ACC112 (cell line): ENCODE results near the gene AOPEP.

Source experiments
- H2AFZ ChIP-seq: fragments of 200-600 bp; sonication (generic); one replicate; pipeline ENCODE4 v1.6.0; 2017; ENCODE audit warnings: antibody characterized with exemption, low read length; ENCODE audit not compliant: unreplicated experiment
- H3K27ac ChIP-seq: fragments of 200-600 bp; sonication (generic); 2 replicates; pipeline ENCODE4 v1.5.1; 2014; ENCODE audit warnings: low read depth, mild to moderate bottlenecking, antibody characterized with exemption, low read length, moderate library complexity
- H3K27me3 ChIP-seq: fragments of 200-600 bp; sonication (generic); 2 replicates; pipeline ENCODE4 v1.6.1; 2014; ENCODE audit warnings: mild to moderate bottlenecking, antibody characterized with exemption, low read length, moderate library complexity, mixed read lengths; ENCODE audit not compliant: insufficient read depth
- H3K36me3 ChIP-seq: fragments of 200-600 bp; sonication (generic); 2 replicates; pipeline ENCODE4 v1.6.1; 2016; ENCODE audit warnings: mild to moderate bottlenecking, antibody characterized with exemption, low read length, moderate library complexity, mixed read lengths; ENCODE audit not compliant: insufficient read depth
- H3K4me1 ChIP-seq: fragments of 200-600 bp; sonication (generic); one replicate; pipeline ENCODE4 v1.6.1; 2016; ENCODE audit warnings: low read length, mixed read lengths; ENCODE audit not compliant: insufficient read depth, unreplicated experiment, control insufficient read depth
- H3K4me3 ChIP-seq: fragments of 200-600 bp; sonication (generic); 2 replicates; pipeline ENCODE4 v1.5.1; 2014; ENCODE audit warnings: mild to moderate bottlenecking, low read depth, low read length
- H3K79me2 ChIP-seq: fragments of 200-600 bp; sonication (generic); one replicate; pipeline ENCODE4 v1.6.0; 2016; ENCODE audit warnings: low read length; ENCODE audit not compliant: control insufficient read depth, unreplicated experiment, insufficient read depth

The AOPEP gene

GRCh38 chr9:94860678-94861588, 134.4 kb downstream of the AOPEP start:
- Histone ChIP-seq H3K79me2 (peaks cover 8% of the 10 kb centered on the region), H3K27ac (no peak overlapping the region), H3K4me1 (peaks cover 34% of the 10 kb centered on the region), H3K27me3 (no peaks in the 10 kb centered on the region), H3K36me3 (no peaks in the 10 kb centered on the region), H3K4me3 (no peak overlapping the region), H2AFZ (no peak overlapping the region)

GRCh38 chr9:94861589-94862272, 135.2 kb downstream of the AOPEP start:
- Histone ChIP-seq H3K79me2 (peaks cover 10% of the 10 kb centered on the region), H3K36me3 (no peaks in the 10 kb centered on the region), H3K4me3 (no peak overlapping the region), H3K4me1 (peaks cover 42% of the 10 kb centered on the region), H3K27me3 (no peaks in the 10 kb centered on the region), H2AFZ (no peak overlapping the region), H3K27ac (peak overlapping the region; percentile 34; the same call in 1 of the 2 replicates)

GRCh38 chr9:94864196-94864595, 137.7 kb downstream of the AOPEP start:
- peak overlapping the region; percentile 7 for H2AFZ ChIP-seq
- H3K27me3 ChIP-seq, result no peaks in the 10 kb centered on the region
- H3K4me3 ChIP-seq, result peak overlapping the region; percentile 44
- H3K4me1 ChIP-seq, result peaks cover 66% of the 10 kb centered on the region
- peak overlapping the region; percentile 23 for H3K27ac ChIP-seq
- H3K36me3 ChIP-seq, result no peaks in the 10 kb centered on the region
- H3K79me2 ChIP-seq, result peaks cover 10% of the 10 kb centered on the region

GRCh38 chr9:94864862-94865509, 138.5 kb downstream of the AOPEP start:
- Histone ChIP-seq H3K27ac (peak overlapping the region; percentile 43), H3K79me2 (peaks cover 10% of the 10 kb centered on the region), H2AFZ (peak overlapping the region; percentile 42), H3K27me3 (no peaks in the 10 kb centered on the region), H3K36me3 (no peaks in the 10 kb centered on the region), H3K4me1 (peaks cover 73% of the 10 kb centered on the region), H3K4me3 (peak overlapping the region; percentile 41; the same call in 1 of the 2 replicates)

- peaks cover 80% of the 10 kb centered on the region for H3K4me1 ChIP-seq
- H3K36me3 ChIP-seq, result no peaks in the 10 kb centered on the region
- H3K79me2 ChIP-seq, result peaks cover 10% of the 10 kb centered on the region
- peak overlapping the region; percentile 41; the same call in 1 of the 2 replicates for H3K4me3 ChIP-seq
- peak overlapping the region; percentile 99 for H3K27ac ChIP-seq
- peak overlapping the region; percentile 27 for H2AFZ ChIP-seq
- H3K27me3 ChIP-seq, result no peaks in the 10 kb centered on the region
These were observed 139.3 kb downstream of the AOPEP start for GRCh38 chr9:94865582-94866452.

DNA sequence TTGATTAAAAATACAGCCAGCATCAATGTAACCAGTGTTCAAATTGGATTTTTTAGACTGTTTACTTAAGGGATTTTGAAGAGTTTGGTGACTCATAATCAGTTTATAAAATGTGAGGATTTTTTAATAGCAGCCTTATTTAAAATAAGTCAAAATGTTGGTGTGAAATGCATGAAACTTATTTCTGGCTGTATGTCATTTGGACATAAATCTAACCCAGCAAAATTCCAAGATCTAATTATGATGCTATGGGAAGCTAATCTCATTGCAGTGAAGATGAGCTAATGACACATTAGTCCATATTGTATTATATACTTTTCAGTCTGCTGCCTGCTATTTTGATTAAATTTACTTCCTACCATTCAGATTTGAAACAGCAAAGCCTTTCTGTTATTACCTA, 140.3 kb downstream of the AOPEP start:
- Histone ChIP-seq H3K4me3 (peak overlapping the region; percentile 72), H3K36me3 (no peaks in the 10 kb centered on the region), H3K79me2 (peaks cover 10% of the 10 kb centered on the region), H3K4me1 (peaks cover 76% of the 10 kb centered on the region), H3K27me3 (no peaks in the 10 kb centered on the region), H3K27ac (peak overlapping the region; percentile 99), H2AFZ (no peak overlapping the region)

DNA sequence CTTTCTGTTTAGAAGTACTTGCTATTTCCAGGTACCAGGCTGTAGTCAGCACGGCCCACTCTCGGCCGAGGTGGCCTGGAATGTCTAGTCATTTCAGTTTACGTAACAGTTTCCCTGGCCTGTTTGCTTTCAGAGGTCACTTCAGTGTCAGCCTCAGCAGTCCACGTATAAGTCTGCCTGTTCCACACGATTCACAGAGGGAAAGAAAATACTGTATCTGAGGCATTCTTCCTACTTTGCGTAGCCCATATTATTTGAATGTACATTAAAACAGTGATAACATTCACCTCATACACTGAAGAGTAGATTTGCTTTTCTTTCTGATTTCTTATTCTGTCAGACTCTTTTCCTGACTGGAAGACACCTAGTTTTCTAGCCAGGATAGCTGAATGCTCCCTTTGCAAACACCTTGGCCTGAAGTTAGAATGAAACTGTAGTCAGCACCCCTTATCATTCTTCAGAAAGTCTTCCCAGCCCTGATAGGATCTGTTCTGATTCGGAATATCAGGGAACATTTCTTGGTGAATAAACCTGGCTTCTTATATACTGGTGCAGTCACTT, 140.9 kb downstream of the AOPEP start:
- Histone ChIP-seq H3K27me3 (no peaks in the 10 kb centered on the region), H2AFZ (peak overlapping the region; percentile 6), H3K4me3 (peak overlapping the region; percentile 72), H3K79me2 (peaks cover 10% of the 10 kb centered on the region), H3K36me3 (no peaks in the 10 kb centered on the region), H3K4me1 (peaks cover 73% of the 10 kb centered on the region), H3K27ac (peak overlapping the region; percentile 99)

GRCh38 chr9:94867842-94868312, 141.4 kb downstream of the AOPEP start:
- H3K4me1 ChIP-seq, result peaks cover 78% of the 10 kb centered on the region
- peak overlapping the region; percentile 6 for H2AFZ ChIP-seq
- peaks cover 10% of the 10 kb centered on the region for H3K79me2 ChIP-seq
- peak overlapping the region; percentile 72 for H3K4me3 ChIP-seq
- no peaks in the 10 kb centered on the region for H3K36me3 ChIP-seq
- H3K27me3 ChIP-seq, result no peaks in the 10 kb centered on the region
- peak overlapping the region; percentile 99 for H3K27ac ChIP-seq

- peaks cover 84% of the 10 kb centered on the region for H3K4me1 ChIP-seq
- H2AFZ ChIP-seq, result no peak overlapping the region
- H3K79me2 ChIP-seq, result peaks cover 10% of the 10 kb centered on the region
- H3K36me3 ChIP-seq, result no peaks in the 10 kb centered on the region
- peak overlapping the region; percentile 32; the same call in 1 of the 2 replicates for H3K4me3 ChIP-seq
- no peaks in the 10 kb centered on the region for H3K27me3 ChIP-seq
- peak overlapping the region; percentile 99 for H3K27ac ChIP-seq
These were observed 142.0 kb downstream of the AOPEP start for GRCh38 chr9:94868464-94868863.
